ENCODE data around the gene PARD3B. TPM values are rescaled to one million over a fixed set of nuclear protein-coding genes. Genes with fewer than 3 reads are reported as not detected.

Gene PARD3B
- total RNA-seq, 1 experiment from 2014 or later, result 6.4 TPM

GRCh38 chr2:205346649-205347048 is 801.4 kb downstream of the PARD3B start:
- no peak overlapping the region for H3K4me2 ChIP-seq (ENCODE audit: insufficient read depth, insufficient read length, low read length)
- no peak overlapping the region for H3K27ac ChIP-seq (ENCODE audit: insufficient read length, low read depth, low read length)
- H3K56ac ChIP-seq (ENCODE audit: insufficient read length, low read depth, low read length), result no peak overlapping the region
- H2BK20ac ChIP-seq (ENCODE audit: low read depth, low read length, poor library complexity, severe bottlenecking), result no peak overlapping the region
- no peaks in the 10 kb centered on the region for H3K9me3 ChIP-seq (ENCODE audit: control insufficient read depth, low read depth, low read length)
- Mint-ChIP-seq H3K36me3 (ENCODE audit: insufficient read depth in 1 of 3, low read depth in 3 of 3) (no peaks in the 10 kb centered on the region; a peak in 1 of 7 replicates), H3K9me3 (peaks cover 0 to 2% of the 10 kb centered on the region in 2 experiments; a peak in 1 of 5 replicates), H3K4me1 (peaks cover 14 to 16% of the 10 kb centered on the region in 2 experiments), H3K4me3 (no peak overlapping the region), H3K27ac (no peak overlapping the region), H3K27me3 (ENCODE audit: low read depth) (no peaks in the 10 kb centered on the region)
- no peaks in the 10 kb centered on the region for H3K23me2 ChIP-seq (ENCODE audit: insufficient read length, low read depth, low read length, poor library complexity, severe bottlenecking)
- H4K20me1 ChIP-seq (ENCODE audit: control insufficient read depth, insufficient read depth, insufficient read length), result no peaks in the 10 kb centered on the region
- no peak for TF ChIP-seq CTCF (conservative IDR thresholded peaks at IDR 0.05)
- no peak overlapping the region for H3K4ac ChIP-seq (ENCODE audit: low read depth, low read length)
- no peak for DNase-seq
- H4K5ac ChIP-seq (ENCODE audit: insufficient read length, low read depth, low read length), result no peak overlapping the region
- H2BK15ac ChIP-seq (ENCODE audit: low read depth, low read length), result no peak overlapping the region
- no peaks in the 10 kb centered on the region for H3K79me1 ChIP-seq (ENCODE audit: insufficient read depth, low read depth, low read length, poor library complexity, severe bottlenecking)
- no peak overlapping the region for H3K14ac ChIP-seq (ENCODE audit: insufficient read depth, low read length)
- no peak overlapping the region for H2AFZ ChIP-seq (ENCODE audit: low read length)
- H3T11ph ChIP-seq (ENCODE audit: low read length), result no peak overlapping the region
- no peak overlapping the region for H2BK5ac ChIP-seq (ENCODE audit: insufficient read length, low read length)
- H3K9ac ChIP-seq (ENCODE audit: extremely low read depth, insufficient read length, low read length), result no peak overlapping the region
- H4K91ac ChIP-seq (ENCODE audit: insufficient read length, low read depth, low read length), result no peak overlapping the region
- no peaks in the 10 kb centered on the region for H3K27me3 ChIP-seq (ENCODE audit: insufficient read depth, low read length)
- H2AK5ac ChIP-seq (ENCODE audit: insufficient read length, low read length), result no peak overlapping the region
- H2BK120ac ChIP-seq (ENCODE audit: low read depth, low read length, poor library complexity, severe bottlenecking), result no peak overlapping the region
- WGBS (ENCODE audit: extremely low coverage, insufficient read length, low lambda C conversion rate), result no CpG with 5 or more reads among the region's 2 CpGs
- no peak overlapping the region for H4K8ac ChIP-seq (replicated peaks; ENCODE audit: insufficient read length, low read depth, low read length)
- H3K79me2 ChIP-seq (ENCODE audit: insufficient read depth, low read length), result no peaks in the 10 kb centered on the region
- no peak overlapping the region for H3K18ac ChIP-seq (ENCODE audit: insufficient read length, low read depth, low read length)
- H3K4me1 ChIP-seq (ENCODE audit: insufficient read depth, low read length), result no peaks in the 10 kb centered on the region; the same call in 1 of the 2 replicates
- H2BK12ac ChIP-seq (ENCODE audit: insufficient read length, low read depth, low read length), result no peak overlapping the region
- no peak overlapping the region for H3K23ac ChIP-seq (ENCODE audit: insufficient read length, low read depth, low read length)

Measured in H9 (cell line).